NCI-H1694 (cell line): ENCODE measurements around the gene CAPN8.
"Not testable (repeated sequence)": the region's sequence is repeated elsewhere in the genome, so short reads cannot be mapped to it uniquely, and the experiment has no call there.

ENCODE experiments used
- DNase-seq: peaks from one replicate; lab custom pipeline; 2025; lab: John Stamatoyannopoulos, UW

CAPN8 gene

GRCh38 chr1:223525957-223526356, 139.5 kb downstream of the CAPN8 start:
- no peak for DNase-seq

GRCh38 chr1:223525546-223525945, 140.0 kb downstream of the CAPN8 start:
- no peak for DNase-seq

GRCh38 chr1:223524930-223525451, 140.5 kb downstream of the CAPN8 start:
- no peak for DNase-seq

DNA sequence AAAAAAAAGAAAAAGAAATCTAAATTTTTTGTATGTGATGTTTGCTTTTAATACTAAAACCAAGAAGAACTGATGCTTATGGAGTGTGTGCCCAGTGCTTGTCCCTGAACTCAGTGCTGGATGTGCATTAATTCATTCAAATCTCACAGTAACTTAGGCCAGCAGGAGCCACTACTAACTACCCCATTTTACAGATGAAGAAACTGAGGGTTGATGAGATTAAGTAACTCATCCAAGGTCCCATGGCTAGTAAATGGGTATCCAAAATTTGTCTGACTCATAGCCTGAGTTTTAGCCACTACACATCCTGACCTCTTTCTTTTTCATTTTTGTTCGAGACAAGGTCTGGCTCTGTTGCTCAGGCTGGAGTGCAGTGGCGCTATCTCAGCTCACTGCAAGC, 144.4 kb downstream of the CAPN8 start:
- no peak for DNase-seq

DNA sequence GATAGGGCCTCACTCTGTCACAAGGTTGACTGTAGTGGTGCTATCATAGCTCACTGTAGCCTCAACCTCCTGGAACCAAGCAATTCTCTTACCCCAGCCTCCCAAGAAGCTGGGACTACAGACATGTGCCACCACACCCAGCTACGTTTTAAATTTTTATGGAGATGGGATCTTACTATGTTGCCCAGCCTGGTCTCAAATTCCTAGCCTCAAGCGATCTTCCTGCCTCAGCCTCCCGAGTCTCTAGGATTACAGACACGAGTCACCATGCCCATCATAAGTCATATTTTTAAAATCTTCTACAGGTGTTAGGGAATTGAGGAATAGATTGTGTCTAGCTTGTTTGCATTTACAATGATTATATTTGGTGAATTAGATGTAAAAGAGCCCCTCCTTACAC, 145.3 kb downstream of the CAPN8 start:
- no peak for DNase-seq

DNA sequence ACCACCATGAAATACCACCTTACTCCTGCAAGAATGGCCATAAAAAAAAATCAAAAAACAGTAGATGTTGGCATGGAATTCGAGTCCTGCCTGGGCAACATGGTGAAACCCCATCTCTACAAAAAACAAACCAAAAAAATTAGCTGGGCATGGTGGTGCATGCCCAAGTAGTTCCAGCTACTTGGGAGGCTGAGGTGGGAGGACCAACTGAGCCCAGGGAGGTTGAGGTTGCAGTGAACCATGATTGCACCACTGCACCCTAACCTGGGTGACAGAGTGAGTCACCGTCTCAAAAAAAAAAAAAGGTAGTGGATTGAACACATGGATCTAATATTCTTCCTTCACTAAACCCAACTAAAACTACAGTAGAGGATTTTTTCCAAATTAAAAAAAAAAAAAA, 146.4 kb downstream of the CAPN8 start:
- DNase-seq: no peak

DNA sequence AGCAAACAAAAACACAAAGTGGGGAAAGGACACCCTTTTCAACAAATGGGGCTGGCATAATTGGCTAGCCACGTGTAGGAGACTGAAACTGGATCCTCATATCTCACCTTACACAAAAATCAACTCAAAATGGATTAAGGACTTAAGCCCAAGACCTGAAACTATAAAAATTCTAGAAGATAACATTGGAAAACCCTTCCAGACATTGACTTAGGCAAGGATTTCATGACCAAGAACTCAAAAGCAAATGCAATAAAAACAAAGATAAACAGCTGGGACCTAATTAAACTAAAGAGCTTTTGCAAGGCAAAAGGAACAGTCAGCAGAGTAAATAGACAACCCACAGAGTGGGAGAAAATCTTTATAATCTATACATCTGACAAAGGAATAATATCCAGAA, 146.9 kb downstream of the CAPN8 start:
- DNase-seq: not testable (repeated sequence)

DNA sequence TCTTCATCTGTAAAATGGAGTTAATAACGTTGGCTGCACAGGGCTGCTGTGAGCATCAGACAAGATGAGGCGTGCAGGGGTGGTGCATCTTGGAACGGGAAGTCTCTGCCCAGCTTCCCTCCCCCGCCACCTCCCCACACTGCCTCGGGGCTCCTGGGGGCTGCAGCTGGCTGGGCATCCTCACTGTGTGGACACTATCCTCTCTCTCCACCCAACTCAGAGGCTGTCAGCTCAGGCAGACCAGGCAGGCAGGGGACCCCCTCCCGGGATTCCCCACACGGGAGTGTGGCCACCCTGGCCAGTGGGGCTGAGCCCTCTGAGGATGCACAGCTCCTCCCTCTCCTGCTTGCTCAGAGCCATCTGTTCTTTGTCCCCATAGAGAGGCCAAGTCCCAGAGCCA, 149.6 kb downstream of the CAPN8 start:
- DNase-seq: no peak

GRCh38 chr1:223515421-223515820, 150.1 kb downstream of the CAPN8 start:
- DNase-seq: no peak

DNA sequence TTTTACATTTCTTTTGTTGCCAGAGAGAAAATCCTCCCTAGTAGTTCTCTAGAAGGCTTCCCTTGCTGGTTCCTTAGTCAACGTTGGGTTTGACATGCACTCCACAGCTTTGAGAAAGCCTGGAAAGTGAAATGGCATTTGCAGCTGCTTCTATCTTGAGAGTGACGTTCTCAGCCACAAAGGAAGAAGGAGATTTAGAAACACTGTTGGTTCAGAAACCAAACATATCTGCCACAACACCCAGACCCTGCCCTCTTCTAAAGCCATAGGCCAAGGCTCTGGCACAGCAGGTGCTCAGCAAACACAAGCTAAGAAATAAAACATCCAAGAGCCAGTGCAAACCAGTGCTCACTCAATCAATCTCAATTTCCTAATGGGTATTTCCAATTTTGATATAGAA, 150.9 kb downstream of the CAPN8 start:
- no peak for DNase-seq

DNA sequence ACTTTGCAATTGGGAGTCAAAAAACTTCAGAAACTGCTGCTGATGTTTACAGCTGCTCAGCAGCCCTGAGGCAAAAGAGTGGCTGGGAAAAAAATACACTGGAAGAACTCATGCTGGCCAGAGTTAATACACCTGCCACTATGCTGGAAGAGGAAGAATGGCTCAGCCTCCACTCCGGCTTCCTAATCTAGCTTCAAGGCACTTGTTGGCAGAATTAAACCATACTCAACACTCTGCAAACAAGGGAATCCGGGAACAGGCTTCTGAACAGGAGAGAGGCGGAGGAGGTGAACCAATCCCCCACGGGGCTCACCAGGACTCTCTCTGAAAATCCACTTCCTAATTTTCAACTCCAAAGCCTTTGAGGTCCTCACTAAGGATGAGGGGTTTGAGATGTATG, 152.2 kb downstream of the CAPN8 start:
- DNase-seq: no peak

- DNase-seq: no peak
These were observed 153.4 kb downstream of the CAPN8 start for GRCh38 chr1:223512057-223512456.

DNA sequence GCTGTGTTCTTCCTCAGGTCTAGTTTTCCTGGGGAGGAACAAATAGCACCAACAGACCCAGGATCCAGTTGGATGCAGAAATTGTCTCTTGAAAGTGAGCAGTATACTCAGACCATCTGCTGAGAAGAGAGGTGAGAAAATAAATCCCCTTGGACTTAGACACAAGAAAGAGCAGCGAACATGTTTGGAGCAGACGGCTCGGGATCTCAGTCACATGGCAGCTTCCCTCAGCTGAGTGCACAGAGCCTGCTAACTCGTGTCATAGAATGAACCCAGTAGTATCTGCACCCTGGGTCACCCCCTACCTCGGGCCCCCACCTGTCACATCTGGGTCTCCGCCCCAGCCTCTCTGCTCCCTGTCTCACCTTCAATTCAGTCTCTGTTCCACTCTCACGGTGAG, 156.7 kb downstream of the CAPN8 start:
- DNase-seq: no peak

- peak; percentile 9 for DNase-seq
These were observed 160.8 kb downstream of the CAPN8 start for GRCh38 chr1:223504741-223505140.

- no peak for DNase-seq
These were observed 162.2 kb downstream of the CAPN8 start for GRCh38 chr1:223503348-223503747.

- no peak for DNase-seq
These were observed 164.7 kb downstream of the CAPN8 start for GRCh38 chr1:223500560-223501425.

DNA sequence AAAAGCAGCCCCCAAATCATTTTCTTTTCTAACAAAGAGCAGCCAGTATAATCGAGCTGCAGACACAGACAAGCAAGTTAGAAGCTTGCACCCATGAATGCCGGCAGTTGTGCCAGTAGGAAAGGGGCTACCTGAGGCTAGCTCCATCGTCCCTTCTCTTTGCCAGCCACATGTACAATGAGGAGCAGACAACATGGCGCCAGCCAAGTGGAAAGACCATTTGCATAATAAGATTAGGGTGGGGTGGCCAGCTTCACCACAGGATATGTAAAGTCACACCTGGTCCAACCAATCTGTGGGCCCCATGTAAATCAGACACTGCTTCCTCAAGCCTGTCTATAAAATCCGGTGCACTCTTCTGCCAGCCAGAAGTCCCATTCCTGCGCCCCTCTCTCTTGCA, 168.6 kb downstream of the CAPN8 start:
- DNase-seq: no peak

- no peak for DNase-seq
These were observed 170.4 kb downstream of the CAPN8 start for GRCh38 chr1:223494926-223495645.

- DNase-seq: no peak
These were observed 173.5 kb downstream of the CAPN8 start for GRCh38 chr1:223492044-223492443.
